HEK293T (cell line): ENCODE data around the gene SLCO1B1.

Source experiments
- ARNT ChIP-seq: fragments of 450-650 bp; IDR thresholded peaks from 2 replicates; pipeline ENCODE4 v1.6.1; 2017; ENCODE audit warnings: mild to moderate bottlenecking
- FOXA1 ChIP-seq: fragments of 450-650 bp; IDR thresholded peaks from 2 replicates; pipeline ENCODE4 v1.6.1; 2016; ENCODE audit warnings: mild to moderate bottlenecking
- FOXM1 ChIP-seq: fragments of 450-650 bp; IDR thresholded peaks from 2 replicates; pipeline ENCODE4 v1.6.1; 2017; ENCODE audit warnings: mild to moderate bottlenecking, borderline replicate concordance
- HDGF ChIP-seq: fragments of 450-650 bp; IDR thresholded peaks from 2 replicates; pipeline ENCODE4 v1.6.1; 2017; ENCODE audit warnings: antibody characterized with exemption, borderline replicate concordance
- L3MBTL2 ChIP-seq: fragments of 450-650 bp; conservative IDR thresholded peaks from 2 replicates; pipeline ENCODE4 v1.6.1; 2016; ENCODE audit warnings: mild to moderate bottlenecking
- LEF1 ChIP-seq: fragments of 450-650 bp; IDR thresholded peaks from 2 replicates; pipeline ENCODE4 v1.6.1; 2017; ENCODE audit warnings: mild to moderate bottlenecking, borderline replicate concordance
- NFRKB ChIP-seq: fragments of 450-650 bp; IDR thresholded peaks from 2 replicates; pipeline ENCODE4 v1.6.1; 2016; ENCODE audit warnings: mild to moderate bottlenecking, moderate library complexity
- SP1 ChIP-seq: fragments of 450-650 bp; IDR thresholded peaks from 2 replicates; pipeline ENCODE4 v1.6.1; 2017
- SUZ12 ChIP-seq: fragments of 450-650 bp; IDR thresholded peaks from 2 replicates; pipeline ENCODE4 v1.6.1; 2016; ENCODE audit warnings: mild to moderate bottlenecking
- TARDBP ChIP-seq: fragments of 450-650 bp; IDR thresholded peaks from 2 replicates; pipeline ENCODE4 v1.6.1; 2016
- ZNF384 ChIP-seq: fragments of 450-650 bp; IDR thresholded peaks from 2 replicates; pipeline ENCODE4 v1.6.1; 2016

DNA sequence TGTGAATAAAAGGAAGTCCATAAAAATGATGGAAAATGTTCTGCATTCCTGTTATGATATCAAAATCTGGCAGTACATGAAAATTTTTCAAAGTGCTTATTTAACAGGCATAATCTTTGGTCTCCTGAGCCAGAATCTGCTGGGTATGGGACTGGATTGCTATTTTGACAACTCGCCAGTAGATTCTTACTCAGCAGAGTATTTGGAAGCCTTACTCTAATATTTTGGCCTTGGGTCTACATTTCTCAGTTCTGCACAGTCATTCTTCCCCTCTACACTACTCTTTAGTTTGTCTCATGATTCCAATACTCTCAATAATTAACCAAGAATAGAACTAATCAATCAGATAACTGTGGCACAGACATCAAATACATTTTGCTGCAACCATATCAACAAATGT lies 1.1 kb upstream of the SLCO1B1 start:
- TF ChIP-seq FOXM1: no peak
- no peak for TF ChIP-seq SUZ12
- no peak for TF ChIP-seq SP1
- TF ChIP-seq ZNF384: no peak
- no peak for TF ChIP-seq L3MBTL2
- TF ChIP-seq HDGF: no peak
- no peak for TF ChIP-seq TARDBP
- no peak for TF ChIP-seq FOXA1
- TF ChIP-seq NFRKB: no peak
- TF ChIP-seq ARNT: no peak
- TF ChIP-seq LEF1: no peak
